GM19043 (cell line): ENCODE data around the gene RXFP1.

Experiments
- ATAC-seq: cut with Tn5 transposase; IDR thresholded peaks from one replicate; pipeline ENCODE4 v1.9.1; 2021; ENCODE audit warnings: low read depth; ENCODE audit not compliant: unreplicated experiment

RXFP1 gene

DNA sequence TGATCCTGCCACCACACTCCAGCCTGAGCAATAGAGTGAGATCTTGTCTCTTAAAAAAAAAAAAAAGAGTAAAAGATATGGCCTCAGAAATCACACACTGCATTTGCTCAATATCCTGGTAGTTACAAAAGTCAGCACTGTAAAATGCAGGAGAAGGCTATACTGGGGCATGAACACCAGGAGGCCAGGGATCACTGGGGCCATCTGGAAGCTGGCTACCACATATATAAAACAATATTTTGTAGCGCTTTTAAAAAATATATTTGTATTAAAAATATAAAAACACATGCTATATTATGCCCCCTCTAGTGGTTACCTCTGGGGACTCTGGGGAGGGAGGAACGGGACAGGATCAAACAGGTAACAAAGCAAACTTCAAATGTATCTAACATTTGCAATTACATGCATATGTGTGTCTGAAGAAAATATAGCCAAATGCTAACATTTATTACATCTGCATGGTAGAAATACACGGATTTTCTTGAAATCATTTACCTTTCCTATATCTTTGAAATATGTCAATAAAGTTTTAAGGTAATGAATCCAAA, 146.0 kb downstream of the RXFP1 start:
- no peak for ATAC-seq

DNA sequence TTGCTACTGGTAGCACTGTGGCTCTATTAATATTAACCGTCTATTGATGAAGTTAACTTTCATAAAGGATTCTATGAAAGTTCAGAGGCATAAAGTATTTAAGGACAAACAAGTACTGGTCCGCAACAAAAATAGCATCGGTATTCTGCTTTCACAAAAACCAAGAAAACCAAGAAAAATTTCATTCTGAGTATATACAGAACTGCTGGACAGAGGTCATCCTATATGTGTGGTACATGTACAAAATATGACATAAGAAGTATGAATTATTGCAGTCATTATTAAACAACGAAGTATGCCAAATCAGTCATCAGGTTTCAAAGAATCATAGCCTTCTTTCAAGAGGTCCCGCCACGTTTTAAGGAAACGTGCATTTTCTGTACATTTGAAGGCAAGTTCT, 147.6 kb downstream of the RXFP1 start:
- ATAC-seq: no peak

DNA sequence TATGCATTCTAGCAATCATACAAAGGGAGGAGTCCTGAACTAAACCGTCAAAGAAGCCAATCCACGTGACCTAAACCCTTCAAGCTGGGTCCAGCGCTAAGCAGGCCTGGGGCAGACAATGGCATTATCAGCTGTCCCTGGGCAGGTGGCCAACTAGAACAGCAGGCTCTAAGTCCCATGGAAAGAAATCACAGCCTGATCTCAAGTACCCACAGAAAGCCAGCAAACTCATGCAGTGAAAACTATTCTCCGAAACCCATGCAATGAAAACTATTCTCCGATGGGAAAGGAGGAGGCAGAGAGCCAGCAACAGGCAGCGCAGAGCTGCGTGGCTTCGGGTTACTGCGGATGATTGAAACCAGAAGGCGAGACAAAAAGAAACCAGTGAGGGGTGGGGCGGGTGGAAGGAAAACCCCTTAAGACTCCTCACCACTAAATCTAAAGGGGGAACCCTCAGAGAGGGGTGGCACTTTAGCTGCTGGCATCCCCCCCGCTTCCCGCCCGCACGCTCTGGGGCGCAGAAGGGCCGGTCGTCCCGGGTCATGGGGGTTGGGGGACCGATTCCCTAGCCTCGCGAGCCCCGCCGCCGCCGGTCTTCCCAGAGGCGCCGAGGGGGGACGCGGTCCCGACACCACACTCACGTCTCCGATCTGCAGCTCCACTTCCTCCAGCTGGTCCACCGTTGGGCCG, 149.4 kb downstream of the RXFP1 start:
- peak; percentile 20 for ATAC-seq

DNA sequence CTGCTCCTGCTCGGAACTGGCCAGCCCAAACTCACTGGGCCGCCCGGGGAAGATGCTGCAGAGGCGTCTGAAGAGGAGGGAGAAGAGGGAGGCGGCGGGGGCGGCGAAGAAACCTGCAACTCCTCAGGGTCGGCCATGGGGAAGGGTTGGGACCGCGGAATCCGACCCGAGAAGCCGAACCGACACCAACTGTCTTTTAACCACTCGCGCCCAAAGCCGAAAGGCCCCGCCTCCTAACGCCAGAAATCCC, 149.9 kb downstream of the RXFP1 start, which contains the start of gene C4orf46:
C4orf46 (minus strand) TSS at position 223 of the 250 bp plus-strand sequence; CDS start at position 137, 86 bp downstream.
- ATAC-seq: no peak

DNA sequence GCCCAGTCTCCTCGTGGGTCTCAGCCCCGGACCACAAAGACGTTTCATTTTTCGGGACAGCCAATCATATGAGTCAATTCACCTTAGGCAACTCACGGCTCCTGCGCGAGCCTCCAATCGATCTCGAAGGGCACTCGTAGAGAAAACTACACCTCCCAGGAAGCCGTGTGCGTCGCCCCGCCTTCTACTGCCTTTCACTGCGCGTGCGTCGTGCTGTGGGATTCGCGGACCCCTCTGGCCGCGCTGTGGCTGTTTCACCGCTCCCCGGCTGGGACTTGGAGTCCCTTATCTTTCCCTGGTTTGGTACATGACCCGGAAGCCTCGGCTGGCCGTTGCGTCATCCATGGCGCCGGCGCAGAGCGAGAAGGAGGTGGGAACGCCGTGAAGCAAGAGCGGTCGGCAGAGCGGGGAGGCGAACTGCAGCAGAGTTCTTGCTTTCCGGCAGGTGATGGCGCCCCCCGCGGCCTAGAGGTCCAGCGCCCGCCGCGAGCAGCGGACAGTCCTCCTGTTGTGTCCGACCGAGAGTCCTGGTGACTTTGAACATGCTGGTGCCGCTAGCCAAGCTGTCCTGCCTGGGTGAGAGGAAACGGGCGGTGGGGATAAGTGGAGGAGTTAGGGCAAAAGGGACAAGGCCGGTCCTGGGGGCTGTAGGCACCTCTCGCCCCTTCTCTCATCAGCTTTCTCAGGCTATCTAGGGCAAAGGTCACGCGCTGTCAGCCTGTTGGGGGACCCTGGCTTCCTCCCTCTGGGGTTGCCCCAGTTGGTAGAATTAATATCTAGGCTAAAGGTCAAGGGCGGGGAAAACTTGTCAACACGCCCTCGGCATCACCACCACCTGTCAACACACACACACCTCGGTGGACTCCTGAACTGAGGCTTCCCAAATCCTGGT, 150.5 kb downstream of the RXFP1 start, which contains the start of gene ETFDH:
ETFDH (plus strand) TSS at position 382 of the 892 bp plus-strand sequence; CDS start at position 543, 161 bp downstream.
- peak; percentile 81 for ATAC-seq

DNA sequence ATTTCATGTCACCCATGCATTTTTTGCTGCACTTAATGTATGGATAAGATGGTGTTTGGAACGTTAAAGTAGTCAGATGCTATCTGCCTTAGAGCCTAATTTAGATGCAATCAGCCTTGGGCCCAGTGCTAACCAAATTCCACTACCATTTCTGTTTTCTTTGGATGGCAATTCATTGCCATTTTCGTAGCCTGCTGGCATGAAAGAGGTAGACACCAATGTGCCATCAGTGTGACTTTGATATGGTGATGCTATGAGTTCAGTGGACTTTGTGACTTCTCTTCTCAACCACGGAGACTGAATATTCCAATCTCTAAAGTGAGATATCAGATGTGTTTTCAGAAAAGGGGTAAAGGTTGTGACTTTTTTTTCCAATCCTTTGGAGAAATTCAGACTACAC, 152.0 kb downstream of the RXFP1 start:
- no peak for ATAC-seq

DNA sequence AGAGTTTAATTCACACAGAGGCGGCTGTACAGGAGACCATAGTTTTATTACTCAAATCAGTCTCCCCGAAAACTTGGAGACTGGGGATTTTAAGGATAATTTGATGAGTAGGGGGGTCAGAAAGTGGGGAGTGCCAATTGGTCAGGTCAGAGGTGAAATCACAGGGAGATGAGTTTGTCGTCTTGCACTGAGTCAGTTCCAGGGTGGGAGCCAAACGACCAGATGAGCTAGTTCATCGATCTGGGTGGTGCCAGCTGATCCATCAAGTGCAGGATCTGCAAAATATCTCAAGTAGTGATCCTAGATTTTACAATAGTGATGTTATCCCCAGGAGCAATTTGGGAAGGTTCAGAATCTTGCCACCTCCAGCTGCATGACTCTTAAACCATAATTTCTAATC, 154.4 kb downstream of the RXFP1 start:
- no peak for ATAC-seq

DNA sequence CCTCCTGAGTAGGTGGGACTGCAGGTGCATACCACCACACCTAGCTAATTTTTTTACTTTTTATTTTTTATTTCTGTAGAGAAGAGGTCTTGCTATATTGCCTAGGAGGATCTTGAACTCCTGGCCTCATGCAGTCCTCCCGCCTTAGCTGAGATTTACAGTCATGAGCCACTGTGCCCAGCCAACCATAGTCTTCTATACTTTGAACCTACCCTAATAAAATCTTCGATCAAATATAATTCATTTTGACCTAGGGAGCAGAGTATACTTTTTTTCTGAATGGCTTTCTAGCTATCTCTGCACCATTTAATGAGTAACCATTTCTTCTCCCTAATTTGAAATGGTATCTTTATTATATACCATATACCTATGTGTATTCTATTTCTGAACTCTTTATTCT, 157.1 kb downstream of the RXFP1 start:
- no peak for ATAC-seq

DNA sequence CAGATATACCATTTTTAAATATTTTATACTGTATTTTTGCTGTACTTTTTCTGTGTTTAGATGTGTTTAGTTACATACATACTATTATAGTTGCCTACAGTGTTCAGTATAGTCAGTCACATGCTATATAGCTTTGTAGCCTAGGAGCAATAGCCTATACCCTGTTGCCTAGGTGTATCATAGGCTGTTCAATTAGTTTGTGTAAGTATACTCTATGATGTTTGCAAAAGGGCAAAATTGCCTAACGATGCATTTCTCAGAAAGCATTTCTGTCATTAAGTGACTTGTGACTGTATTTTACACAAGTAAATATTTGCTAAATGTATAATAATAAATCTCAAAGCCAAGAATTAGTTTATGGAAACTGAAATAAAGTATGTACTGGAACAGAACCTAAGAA, 159.9 kb downstream of the RXFP1 start:
- no peak for ATAC-seq

DNA sequence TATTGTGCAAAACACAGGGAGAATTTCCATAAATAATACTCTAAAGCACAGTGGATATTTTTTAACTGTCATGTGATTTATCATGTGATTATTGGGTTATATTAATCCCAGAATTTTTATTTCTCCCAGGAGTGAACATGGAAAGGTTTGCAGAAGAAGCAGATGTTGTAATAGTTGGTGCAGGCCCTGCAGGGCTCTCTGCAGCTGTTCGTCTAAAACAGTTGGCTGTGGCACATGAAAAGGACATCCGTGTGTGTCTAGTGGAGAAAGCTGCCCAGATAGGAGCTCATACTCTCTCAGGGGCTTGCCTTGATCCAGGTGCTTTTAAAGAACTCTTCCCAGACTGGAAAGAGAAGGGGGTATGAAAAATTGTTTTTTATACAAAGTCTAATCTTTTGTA, 160.4 kb downstream of the RXFP1 start:
- ATAC-seq: no peak

DNA sequence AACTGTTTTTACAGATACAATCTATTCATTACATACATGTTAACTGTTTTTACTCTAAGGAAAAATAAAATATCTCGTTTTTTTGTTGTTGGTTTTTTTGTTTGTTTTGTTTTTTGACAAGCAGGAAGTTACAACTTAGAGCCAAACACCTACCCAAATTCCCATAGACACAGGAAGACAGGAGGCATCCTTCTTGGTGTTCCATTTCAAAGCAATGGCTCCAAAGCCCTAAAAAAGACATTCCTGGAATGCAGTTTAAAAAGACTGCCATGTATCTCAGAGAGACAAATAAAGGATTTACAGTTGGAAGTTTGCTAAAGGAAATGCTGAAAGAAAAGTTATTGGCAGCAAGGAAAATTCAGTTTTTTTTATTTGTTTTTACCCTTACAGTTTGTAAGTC, 167.1 kb downstream of the RXFP1 start:
- ATAC-seq: no peak
